ENCODE results near the gene SUPT6H. TPM values are rescaled to one million over a fixed set of nuclear protein-coding genes. Genes with fewer than 3 reads are reported as not detected.

The SUPT6H gene
- total RNA-seq, 1 experiment from 2014 or later, result 25.1 TPM

DNA sequence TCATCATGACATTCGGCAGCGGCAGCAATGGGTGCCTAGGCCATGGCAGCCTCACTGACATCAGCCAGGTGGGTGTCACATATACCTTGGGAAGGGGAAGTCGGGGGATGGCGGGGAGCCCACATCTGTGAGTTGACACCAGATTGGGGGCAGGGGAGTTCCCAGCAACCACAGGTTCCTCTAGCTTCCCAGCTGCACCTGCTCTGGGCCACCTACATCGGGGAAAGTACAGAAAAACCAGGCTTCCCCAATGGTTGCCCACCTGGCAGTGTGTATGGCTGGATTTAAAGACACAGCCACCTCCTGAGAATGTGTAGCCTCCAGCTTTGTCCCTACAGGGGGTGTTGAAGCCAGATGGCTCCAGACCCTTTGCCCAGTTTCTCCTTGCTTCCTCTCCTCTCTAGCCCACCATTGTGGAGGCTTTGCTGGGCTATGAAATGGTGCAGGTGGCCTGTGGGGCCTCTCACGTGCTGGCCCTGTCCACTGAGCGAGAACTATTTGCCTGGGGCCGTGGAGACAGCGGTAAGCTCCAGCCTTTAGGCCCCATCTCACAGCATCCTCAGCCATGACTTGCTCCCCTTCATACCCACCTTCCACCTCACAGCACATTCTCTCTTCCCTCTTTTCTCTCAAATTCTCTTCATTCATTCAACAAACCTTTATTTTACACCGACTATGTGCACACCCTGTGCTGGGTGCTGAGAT lies 76.8 kb downstream of the SUPT6H start:
- Histone ChIP-seq H3K36me3 (replicated peaks; ENCODE audit: control insufficient read depth, insufficient read depth, low read length) (peaks cover 10% of the 10 kb centered on the region), H3K4me3 (ENCODE audit: insufficient read depth, low read depth, low read length) (no peak overlapping the region), H3K27me3 (ENCODE audit: control insufficient read depth, insufficient read depth, low read length) (no peaks in the 10 kb centered on the region)
- DNase-seq, result no peak

DNA sequence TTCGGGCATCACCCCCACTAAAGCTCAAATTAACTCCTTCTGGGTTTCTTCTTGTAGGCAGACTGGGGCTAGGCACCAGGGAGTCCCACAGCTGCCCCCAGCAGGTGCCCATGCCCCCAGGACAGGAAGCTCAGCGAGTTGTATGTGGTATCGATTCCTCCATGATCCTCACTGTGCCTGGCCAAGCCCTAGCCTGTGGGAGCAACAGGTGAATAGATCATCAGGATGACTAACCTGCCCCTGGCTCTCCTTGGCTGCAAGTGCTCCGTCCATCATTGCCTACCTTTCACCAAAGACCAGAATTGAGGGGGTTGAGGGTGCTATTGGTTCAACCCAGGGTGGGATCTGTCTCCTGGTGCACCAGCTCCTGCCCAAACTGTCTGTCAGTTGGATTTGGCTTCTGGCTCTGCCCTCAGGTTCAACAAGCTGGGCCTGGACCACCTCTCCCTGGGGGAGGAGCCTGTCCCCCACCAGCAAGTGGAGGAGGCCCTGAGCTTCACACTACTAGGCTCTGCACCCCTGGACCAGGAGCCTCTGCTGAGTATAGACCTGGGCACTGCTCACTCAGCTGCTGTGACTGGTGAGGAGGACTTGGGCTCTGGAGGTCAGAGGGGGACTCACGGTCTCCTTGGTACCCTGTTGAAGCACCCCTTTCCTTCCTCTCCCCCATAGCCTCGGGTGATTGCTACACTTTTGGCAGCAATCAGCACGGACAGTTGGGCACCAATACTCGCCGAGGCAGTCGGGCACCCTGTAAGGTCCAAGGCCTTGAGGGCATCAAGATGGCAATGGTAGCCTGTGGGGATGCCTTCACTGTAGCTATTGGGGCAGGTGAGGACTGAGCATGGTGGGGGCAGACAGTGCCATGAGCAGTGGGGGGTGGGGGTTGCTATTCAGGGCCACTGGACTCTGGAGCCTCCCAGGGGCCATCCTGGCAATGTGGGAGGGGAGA lies 78.7 kb downstream of the SUPT6H start:
- Histone ChIP-seq H3K36me3 (replicated peaks; ENCODE audit: control insufficient read depth, insufficient read depth, low read length) (peaks cover 9% of the 10 kb centered on the region), H3K4me3 (ENCODE audit: insufficient read depth, low read depth, low read length) (no peak overlapping the region), H3K27me3 (ENCODE audit: control insufficient read depth, insufficient read depth, low read length) (no peaks in the 10 kb centered on the region)
- DNase-seq, result no peak

DNA sequence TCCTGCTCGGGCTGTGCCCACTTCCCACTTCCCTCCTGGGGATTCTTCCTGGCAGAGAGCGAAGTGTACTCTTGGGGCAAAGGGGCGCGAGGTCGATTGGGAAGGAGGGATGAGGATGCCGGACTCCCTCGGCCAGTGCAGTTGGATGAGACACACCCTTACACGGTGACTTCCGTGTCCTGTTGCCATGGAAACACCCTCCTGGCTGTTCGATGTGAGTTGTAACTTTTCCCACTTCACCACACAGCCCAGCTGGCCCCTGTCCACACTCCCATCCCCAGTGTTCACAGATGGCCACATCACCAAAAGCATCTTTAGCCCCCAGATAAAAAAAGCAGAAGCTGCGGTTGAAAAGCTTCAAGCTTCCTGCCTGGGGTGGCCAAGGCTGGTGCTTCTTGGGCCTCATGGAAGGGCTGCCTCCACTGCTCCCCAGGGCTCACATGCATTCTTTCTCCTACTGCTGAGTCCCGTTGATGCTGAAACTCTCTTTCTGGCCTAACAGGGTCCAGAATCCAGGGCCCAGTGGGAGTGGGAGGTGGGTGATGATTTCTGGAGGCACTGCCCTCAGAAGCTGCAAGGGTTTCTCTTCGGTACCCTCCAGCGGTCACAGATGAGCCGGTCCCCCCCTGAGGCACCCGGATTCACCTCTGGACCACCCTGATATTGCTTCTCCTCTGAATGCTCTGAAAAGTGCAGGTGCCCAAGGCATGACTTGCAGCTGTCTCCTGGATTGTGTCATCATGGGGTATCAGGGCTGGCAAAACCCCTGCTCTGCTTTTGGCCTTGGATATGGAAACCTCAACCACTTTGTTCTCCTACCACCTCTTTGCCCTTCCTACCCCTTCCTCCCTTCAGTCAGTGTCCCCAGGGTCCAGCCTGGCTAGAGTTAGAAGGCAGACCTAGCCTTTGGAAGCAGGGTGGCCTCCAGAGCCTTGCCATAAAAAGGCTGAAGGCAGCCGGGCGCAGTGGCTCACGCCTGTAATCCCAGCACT lies 79.6 kb downstream of the SUPT6H start:
- Histone ChIP-seq H3K36me3 (replicated peaks; ENCODE audit: control insufficient read depth, insufficient read depth, low read length) (peaks cover 15% of the 10 kb centered on the region), H3K27me3 (ENCODE audit: control insufficient read depth, insufficient read depth, low read length) (no peaks in the 10 kb centered on the region), H3K4me3 (ENCODE audit: insufficient read depth, low read depth, low read length) (no peak overlapping the region)
- DNase-seq, result no peak

DNA sequence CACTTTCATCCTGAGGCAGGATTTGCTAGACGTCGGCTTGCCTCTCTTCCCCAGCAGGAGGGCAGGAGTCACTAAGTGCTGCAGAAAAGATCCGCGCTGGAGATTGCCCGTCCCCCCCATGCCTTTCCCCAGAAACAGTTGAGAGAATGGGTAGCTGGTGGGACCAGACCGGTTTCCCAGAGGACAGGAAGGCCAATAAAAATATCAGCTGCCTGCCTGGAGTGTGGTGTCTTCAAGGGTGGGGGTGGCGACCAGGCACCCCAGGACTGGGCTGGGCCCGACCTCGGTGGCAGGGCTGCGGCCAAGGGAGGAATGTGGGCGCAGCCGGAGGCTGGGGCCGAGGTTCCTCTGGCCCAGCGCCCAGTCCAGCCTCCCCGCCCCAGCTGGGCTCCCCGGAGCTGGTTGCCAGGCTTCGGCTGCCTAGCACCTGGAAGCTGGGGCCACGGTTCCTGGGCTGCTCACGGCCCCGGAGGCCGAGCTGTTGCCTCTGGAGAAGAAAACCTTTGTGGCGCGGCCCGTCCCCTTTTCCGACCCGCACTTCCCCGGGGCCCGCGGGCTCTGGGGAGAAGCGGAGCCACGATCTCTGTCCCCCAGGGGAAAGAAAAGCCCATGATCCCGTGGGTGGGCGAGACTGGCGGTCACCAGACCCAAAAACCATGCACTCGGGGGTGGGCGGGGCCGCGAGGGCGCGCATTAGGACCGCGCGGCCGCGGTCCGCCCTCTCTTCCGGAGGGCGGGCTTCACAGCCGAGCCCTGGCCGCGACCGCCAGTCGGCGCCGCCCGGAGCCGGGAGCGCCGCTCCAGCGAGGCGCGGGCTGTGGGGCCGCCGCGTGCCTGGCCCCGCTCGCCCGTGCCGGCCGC lies 81.5 kb downstream of the SUPT6H start, which contains the start of gene TRAF4:
Gene TRAF4, plus strand, starts transcription at position 769 of the 861 bp plus-strand sequence. CDS start 102 bp downstream, outside the sequence.
- DNase-seq, result peak; percentile 96
- H3K36me3 ChIP-seq (replicated peaks; ENCODE audit: control insufficient read depth, insufficient read depth, low read length), result peaks cover 30% of the 10 kb centered on the region
- no peaks in the 10 kb centered on the region for H3K27me3 ChIP-seq (ENCODE audit: control insufficient read depth, insufficient read depth, low read length)
- H3K4me3 ChIP-seq (ENCODE audit: insufficient read depth, low read depth, low read length), result peak within 1 kb of the TSS; percentile 90

DNA sequence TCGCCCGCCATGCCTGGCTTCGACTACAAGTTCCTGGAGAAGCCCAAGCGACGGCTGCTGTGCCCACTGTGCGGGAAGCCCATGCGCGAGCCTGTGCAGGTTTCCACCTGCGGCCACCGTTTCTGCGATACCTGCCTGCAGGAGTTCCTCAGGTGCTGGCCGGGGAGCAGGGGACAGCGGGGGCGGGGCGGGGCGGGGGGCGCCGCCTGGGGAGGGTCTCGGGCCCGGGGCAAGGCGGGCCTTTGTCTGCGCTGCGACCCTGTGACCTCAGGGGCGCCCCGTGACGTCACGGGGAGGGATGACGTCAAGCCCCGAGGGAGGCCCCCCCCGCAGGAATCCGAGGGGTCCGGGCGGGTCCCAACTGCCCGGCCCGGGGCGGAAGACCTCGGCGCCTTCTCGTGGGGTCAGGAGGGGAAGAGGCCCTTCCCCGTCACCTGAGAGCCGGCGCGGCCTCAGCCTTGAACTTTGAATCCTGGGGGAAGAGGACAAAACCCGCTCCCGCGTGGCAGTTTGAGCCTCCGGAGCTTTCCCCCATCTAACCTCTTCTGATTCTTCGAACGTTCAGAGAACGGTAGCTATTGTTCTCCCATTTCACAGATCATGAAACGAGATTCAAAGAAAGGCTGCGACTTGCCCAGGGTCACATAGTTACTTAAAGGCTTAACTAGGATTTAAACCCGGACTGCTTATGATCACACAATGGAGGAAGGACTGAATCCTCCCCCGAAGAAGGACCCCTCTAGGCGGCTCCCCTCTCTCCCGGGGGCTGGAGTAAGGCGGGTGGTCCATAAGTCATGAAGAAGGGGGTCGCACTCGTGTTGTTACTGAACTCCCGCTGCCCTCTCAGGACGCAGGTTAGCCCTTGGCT lies 82.3 kb downstream of the SUPT6H start:
- Histone ChIP-seq H3K4me3 (ENCODE audit: insufficient read depth, low read depth, low read length) (peak overlapping the region; percentile 90), H3K36me3 (replicated peaks; ENCODE audit: control insufficient read depth, insufficient read depth, low read length) (peaks cover 34% of the 10 kb centered on the region), H3K27me3 (ENCODE audit: control insufficient read depth, insufficient read depth, low read length) (no peaks in the 10 kb centered on the region)
- peak; percentile 97 for DNase-seq

DNA sequence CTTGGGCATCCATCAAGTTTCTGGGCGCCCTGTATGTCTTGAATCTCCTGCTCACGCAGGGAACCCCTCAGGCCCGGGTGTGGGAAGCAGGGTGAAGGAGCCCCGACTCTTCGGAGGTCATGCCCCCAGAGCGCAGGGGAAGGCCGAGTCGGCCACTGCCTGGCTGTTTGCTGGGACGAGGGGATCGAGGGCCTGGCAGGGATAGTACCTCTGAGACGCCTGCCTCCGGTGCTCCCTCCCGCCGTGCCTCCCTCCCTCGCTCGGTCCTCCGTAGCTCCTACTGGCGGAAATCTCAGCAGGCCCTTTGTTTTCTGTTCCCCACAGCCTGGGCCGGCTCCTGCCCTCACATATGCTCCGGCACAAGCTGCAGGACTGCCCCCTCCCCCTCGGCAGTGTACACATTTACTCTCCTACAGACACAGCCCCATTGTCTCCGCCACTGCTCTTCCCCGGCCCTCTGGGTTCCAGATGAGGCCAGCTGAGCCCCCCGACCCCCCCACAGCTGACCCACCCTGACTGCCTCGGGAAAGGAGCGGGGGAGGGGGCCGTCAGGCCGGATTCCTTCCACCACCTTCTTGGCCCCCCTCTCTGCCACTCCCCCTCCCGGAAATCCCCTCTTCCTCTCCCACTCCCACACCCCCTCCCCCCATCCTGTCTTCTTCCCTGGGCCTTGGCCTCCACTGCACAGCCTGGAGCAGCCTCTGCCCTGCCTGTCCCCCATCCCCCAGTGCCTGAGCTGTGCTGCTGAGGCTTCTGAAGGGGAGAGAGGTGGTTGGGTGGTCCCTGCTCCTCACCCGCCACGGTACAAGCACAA lies 83.2 kb downstream of the SUPT6H start:
- peak; percentile 83 for DNase-seq
- H3K27me3 ChIP-seq (ENCODE audit: control insufficient read depth, insufficient read depth, low read length), result no peaks in the 10 kb centered on the region
- H3K4me3 ChIP-seq (ENCODE audit: insufficient read depth, low read depth, low read length), result peak overlapping the region; percentile 90
- H3K36me3 ChIP-seq (replicated peaks; ENCODE audit: control insufficient read depth, insufficient read depth, low read length), result peaks cover 36% of the 10 kb centered on the region

DNA sequence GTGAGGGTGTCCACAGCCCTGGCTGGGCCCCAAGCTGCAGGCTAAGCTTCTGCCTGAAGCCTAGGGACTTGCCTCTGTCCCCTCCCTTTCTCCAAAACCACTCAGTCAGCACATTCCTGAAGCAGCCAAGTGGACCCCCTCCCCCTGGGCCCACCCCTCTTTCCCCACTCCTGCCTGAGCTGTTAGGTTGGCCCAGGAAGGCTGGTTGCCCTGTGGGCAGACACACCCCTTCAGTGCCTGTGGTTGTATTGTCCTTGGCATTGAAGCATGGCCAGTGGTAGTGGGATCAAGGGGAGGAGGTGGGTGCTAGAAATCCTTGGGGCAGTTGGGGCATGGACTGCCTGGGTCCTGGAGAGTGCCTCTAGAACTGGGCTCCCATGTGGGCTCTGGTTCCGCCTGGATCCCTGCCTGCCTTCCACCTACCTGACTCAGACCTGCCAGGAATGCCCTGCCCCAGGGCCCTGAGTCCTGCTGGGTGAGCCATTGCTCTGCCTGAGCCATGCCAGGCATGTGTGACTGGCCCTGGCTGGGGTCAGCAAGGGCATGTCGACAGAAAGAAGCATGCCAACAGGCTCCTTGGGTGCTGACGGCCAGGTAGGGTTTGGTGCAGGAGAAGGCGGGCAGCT lies 83.9 kb downstream of the SUPT6H start:
- DNase-seq, result peak; percentile 69
- Histone ChIP-seq H3K4me3 (ENCODE audit: insufficient read depth, low read depth, low read length) (peak overlapping the region; percentile 90), H3K36me3 (replicated peaks; ENCODE audit: control insufficient read depth, insufficient read depth, low read length) (peaks cover 39% of the 10 kb centered on the region), H3K27me3 (ENCODE audit: control insufficient read depth, insufficient read depth, low read length) (no peaks in the 10 kb centered on the region)

DNA sequence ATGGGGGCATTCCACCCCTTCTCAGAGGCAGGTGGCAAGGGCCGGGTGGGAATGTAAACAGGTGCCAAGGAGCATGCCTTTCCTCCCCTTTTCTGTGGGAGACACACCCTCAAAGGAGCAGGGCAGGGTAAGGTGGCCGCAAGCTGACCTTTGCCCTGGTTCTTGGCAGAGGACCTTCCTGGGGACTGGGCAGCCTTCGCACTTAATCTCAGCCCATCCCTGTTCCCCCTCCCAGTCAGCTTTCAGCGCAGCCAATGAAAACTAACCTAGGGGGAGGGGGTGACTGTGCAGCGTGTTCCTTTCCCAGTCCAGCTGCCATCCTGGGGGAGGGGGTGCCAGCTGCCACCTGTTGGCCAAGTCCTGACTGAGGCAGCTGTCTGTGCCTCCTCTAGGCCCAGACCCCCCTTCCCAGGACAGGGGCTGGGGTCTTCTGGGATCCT lies 84.6 kb downstream of the SUPT6H start:
- peaks cover 41% of the 10 kb centered on the region for H3K36me3 ChIP-seq (replicated peaks; ENCODE audit: control insufficient read depth, insufficient read depth, low read length)
- H3K27me3 ChIP-seq (ENCODE audit: control insufficient read depth, insufficient read depth, low read length), result no peaks in the 10 kb centered on the region
- DNase-seq, result peak; percentile 73
- H3K4me3 ChIP-seq (ENCODE audit: insufficient read depth, low read depth, low read length), result no peak overlapping the region

DNA sequence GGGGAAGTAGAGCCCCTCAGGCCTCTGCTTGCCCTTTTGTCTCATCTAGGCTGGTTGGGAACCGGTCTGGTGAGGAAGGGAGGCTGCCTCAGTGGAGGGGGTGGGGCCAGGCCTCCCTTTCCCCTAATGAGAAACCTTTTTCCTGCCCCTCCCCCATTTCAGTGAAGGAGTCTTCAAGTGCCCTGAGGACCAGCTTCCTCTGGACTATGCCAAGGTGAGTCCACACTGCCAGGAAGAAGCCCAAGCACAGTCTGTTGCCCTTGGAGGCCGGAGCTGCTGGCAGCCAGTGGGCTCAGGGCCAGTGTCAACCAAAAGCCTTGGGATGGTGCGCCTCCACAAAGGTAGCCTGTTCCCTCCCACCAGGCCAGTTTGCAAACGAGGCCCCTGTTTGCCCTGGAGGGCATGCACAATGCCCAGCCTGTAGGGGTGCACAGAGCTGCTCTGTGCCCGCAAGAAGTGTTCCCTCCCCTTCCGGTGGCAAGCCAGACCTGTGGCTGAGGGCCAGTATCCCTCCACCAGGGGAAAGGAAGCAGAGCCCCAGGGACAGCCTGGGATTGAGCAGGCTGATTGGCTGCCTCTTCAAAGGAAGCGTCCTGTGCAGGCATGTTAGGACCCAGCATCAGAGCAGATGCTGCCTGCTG lies 85.2 kb downstream of the SUPT6H start:
- H3K27me3 ChIP-seq (ENCODE audit: control insufficient read depth, insufficient read depth, low read length), result no peaks in the 10 kb centered on the region
- peak; percentile 63 for DNase-seq
- H3K4me3 ChIP-seq (ENCODE audit: insufficient read depth, low read depth, low read length), result no peak overlapping the region
- peaks cover 41% of the 10 kb centered on the region for H3K36me3 ChIP-seq (replicated peaks; ENCODE audit: control insufficient read depth, insufficient read depth, low read length)

DNA sequence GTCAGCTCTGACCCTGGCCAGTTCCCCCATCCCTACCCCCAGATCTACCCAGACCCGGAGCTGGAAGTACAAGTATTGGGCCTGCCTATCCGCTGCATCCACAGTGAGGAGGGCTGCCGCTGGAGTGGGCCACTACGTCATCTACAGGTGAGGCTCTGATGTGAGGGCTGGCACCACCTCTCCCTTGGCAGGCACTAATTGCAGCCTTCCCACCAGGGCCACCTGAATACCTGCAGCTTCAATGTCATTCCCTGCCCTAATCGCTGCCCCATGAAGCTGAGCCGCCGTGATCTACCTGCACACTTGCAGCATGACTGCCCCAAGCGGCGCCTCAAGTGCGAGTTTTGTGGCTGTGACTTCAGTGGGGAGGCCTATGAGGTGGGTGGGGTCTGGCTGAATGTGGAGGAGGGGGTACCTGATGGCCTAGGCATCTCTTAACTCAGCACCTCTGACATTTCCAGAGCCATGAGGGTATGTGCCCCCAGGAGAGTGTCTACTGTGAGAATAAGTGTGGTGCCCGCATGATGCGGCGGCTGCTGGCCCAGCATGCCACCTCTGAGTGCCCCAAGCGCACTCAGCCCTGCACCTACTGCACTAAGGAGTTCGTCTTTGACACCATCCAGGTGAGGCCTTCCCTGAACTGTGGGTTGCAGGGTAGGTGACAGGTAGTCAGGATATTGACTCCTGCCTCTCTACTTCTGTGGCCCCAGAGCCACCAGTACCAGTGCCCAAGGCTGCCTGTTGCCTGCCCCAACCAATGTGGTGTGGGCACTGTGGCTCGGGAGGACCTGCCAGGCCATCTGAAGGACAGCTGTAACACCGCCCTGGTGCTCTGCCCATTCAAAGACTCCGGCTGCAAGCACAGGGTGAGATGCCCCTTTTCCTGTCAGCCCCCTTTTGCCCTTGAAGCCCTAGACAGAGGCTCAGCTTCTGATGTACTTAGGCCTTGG lies 86.1 kb downstream of the SUPT6H start:
- DNase-seq, result no peak
- no peaks in the 10 kb centered on the region for H3K27me3 ChIP-seq (ENCODE audit: control insufficient read depth, insufficient read depth, low read length)
- no peak overlapping the region for H3K4me3 ChIP-seq (ENCODE audit: insufficient read depth, low read depth, low read length)
- peaks cover 41% of the 10 kb centered on the region for H3K36me3 ChIP-seq (replicated peaks; ENCODE audit: control insufficient read depth, insufficient read depth, low read length)
